Bronchial epithelial cell (primary cell): ENCODE data around the gene LAPTM5. TPM values are rescaled to one million over a fixed set of nuclear protein-coding genes. Genes with fewer than 3 reads are reported as not detected.
A peak's percentile ranks its signal among the peaks of the same experiment; 100 is the strongest.

Experiments used
- DNase-seq: peaks from one replicate; pipeline ENCODE4 v3.0.0-alpha.2; 2010; ENCODE audit warnings: low read depth
- FAIRE-seq: peaks from 2 replicates; lab custom pipeline; 2011; peaks lifted over from hg19 to GRCh38; lab: Jason Lieb, UNC
- H3K27me3 ChIP-seq: 2 replicates; pipeline ENCODE4 v1.5.1; 2011; ENCODE audit warnings: low read length; ENCODE audit not compliant: control insufficient read depth, insufficient read depth
- H3K36me3 ChIP-seq: 2 replicates; pipeline ENCODE4 v1.5.1; 2011; ENCODE audit warnings: low read length; ENCODE audit not compliant: control insufficient read depth, insufficient read depth
- H3K4me3 ChIP-seq: 2 replicates; pipeline ENCODE4 v1.5.1; 2011; ENCODE audit warnings: mild to moderate bottlenecking, low read depth, low read length, control low read depth
- total RNA-seq: library from RNA; depleted of rRNA; stranded (reverse); fragments of >200 nt; gene quantifications from 2 replicates; pipeline ENCODE4 v1.2.1, GENCODE V29; 2014
- TF ChIP-seq, protein P1 (sequence below): IDR thresholded peaks from 2 replicates; pipeline ENCODE4 v1.5.1; 2011; ENCODE audit warnings: mild to moderate bottlenecking, moderate library complexity, low read length, control low read depth, inconsistent platforms; ENCODE audit not compliant: insufficient read depth, severe bottlenecking

Gene LAPTM5
- total RNA-seq, 1 donor from 2014 or later: under 0.01 TPM

DNA sequence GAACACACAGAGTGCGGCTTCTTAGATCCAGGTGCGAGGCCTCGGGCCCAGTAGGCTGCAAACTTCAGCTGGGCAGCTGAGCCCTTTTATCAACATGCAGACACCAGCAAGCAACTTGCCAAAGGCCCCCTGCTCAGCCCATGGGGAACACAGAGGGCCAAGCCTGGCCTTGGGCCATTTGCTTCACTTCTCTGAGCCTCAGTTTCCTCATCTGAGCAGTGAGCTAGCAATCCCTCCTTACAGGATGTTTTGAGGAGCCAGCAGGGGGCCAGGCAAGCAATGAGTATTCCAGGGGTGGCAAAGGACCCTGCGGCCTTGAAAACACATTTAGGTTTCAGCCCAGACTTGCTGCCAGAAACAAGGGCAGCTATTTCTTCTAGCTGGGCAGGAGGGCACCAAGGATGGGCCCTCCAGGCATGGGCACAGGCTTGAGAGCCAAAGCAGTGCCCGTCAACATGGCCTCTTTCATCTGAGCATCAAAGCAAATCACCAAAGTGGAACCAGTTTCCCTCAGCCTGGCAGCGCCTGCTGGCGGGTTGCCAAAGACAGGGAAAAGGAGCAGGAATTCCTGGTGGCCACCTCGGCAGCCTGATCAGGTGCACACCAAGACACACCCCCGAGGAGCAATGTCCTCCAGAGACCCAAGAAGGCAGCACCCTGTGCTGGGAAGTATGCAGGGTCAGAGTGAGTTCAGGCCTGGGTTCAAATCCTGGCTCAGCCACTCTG lies 35.6 kb downstream of the LAPTM5 start:
- Histone ChIP-seq H3K4me3 (no peak overlapping the region), H3K36me3 (peaks cover 4% of the 10 kb centered on the region), H3K27me3 (no peaks in the 10 kb centered on the region)
- TF ChIP-seq, protein P1, sequence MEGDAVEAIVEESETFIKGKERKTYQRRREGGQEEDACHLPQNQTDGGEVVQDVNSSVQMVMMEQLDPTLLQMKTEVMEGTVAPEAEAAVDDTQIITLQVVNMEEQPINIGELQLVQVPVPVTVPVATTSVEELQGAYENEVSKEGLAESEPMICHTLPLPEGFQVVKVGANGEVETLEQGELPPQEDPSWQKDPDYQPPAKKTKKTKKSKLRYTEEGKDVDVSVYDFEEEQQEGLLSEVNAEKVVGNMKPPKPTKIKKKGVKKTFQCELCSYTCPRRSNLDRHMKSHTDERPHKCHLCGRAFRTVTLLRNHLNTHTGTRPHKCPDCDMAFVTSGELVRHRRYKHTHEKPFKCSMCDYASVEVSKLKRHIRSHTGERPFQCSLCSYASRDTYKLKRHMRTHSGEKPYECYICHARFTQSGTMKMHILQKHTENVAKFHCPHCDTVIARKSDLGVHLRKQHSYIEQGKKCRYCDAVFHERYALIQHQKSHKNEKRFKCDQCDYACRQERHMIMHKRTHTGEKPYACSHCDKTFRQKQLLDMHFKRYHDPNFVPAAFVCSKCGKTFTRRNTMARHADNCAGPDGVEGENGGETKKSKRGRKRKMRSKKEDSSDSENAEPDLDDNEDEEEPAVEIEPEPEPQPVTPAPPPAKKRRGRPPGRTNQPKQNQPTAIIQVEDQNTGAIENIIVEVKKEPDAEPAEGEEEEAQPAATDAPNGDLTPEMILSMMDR: no peak
- FAIRE-seq (no peak), DNase-seq (no peak)

GRCh38 chr1:30721341-30721793 lies 36.2 kb downstream of the LAPTM5 start:
- TF ChIP-seq, protein P1: no peak
- Histone ChIP-seq H3K4me3 (no peak overlapping the region), H3K36me3 (peaks cover 4% of the 10 kb centered on the region), H3K27me3 (no peaks in the 10 kb centered on the region)
- DNase-seq (no peak), FAIRE-seq (no peak)

DNA sequence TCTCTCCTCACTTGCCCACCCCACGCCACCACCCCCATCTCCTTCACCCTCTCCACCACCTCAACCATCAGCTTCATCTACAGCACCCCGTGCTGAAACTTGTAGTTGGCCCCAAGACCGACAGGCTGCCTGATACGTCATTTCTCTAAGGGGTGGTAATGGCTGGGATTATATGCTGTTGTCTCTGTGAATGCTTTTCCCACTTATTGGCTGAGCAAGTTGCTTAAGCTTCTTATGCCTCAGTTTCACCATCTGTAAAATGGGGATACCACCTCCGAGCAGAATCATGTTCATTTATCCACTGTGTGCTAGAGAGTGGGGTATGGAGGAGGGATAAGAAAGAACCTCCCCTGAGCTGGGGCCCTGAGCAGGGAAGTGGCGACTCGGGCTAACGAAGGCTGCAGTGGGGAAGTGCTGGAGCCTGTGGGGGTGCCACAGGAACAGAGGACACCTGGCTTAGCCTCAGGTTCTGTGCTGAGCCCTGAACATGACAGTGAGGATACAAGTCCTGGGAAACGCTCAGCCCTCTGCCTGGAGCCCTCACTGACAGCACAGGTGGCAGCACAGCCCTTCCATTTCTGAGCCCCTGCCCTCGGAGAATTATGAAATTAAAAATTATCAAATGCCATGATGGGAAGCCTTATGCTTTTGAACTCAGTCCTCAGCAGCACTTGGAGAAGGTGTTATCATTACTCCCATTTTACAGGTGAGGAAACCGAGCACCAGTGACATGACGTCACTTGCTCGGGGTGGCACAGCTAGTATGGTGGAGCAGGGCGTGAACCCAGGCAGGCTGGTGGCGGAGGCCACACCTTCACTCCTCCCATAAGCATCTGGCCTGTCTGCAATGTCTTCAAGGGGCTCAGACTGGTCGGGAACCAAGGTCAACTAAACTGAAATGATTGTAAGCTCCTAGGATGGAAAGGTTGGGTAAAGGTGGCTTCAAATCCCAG lies 37.0 kb downstream of the LAPTM5 start:
- TF ChIP-seq, protein P1: no peak
- Histone ChIP-seq H3K36me3 (peaks cover 4% of the 10 kb centered on the region), H3K27me3 (no peaks in the 10 kb centered on the region), H3K4me3 (no peak overlapping the region)
- DNase-seq (no peak), FAIRE-seq (no peak)

DNA sequence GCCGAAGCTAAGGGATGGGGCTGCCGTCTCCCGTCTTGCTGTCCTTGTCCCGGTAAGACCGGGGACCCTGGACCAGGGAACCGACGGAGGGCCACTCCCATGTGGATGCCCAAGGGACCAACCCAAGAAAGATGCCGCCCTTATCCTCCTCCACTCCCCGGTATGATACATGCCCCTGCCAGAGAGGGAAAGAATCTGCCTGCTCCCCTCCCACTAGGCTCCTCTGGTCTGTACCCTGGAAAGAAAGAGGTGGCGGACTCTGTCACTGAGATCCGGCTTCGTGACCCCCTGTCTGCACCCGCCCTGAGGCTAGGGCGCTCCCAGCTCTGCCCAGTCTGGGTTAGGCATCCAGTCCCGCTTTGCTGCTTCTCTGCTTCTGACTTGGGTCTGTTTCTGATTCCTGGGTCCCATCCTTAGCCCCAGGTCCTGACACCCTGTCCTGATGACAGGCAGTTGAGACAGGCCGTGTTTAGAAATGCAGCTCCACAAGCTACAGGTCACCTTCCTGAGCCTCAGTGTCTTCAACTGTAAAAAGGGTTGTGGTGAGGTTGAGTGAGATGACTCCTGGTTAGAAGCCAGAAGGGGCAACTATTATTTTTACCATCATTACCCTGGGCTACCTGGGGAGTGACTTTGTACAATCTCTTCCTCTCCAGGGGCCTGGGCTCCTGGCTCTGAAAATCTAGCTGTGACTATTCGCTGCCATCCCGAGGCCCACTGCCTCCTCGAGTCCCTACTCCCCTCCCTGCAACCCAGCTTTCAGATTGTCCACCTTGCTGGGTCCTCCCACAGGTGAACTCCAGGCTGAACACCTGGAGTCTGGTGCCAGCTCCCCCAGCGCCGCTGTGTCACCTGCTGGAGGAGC lies 37.9 kb downstream of the LAPTM5 start:
- Histone ChIP-seq H3K36me3 (peaks cover 4% of the 10 kb centered on the region), H3K4me3 (peak overlapping the region; percentile 70), H3K27me3 (no peaks in the 10 kb centered on the region)
- TF ChIP-seq, protein P1: no peak
- FAIRE-seq: no peak
- peak; percentile 35 for DNase-seq

GRCh38 chr1:30718636-30719405 lies 38.8 kb downstream of the LAPTM5 start:
- Histone ChIP-seq H3K4me3 (peak overlapping the region; percentile 70), H3K36me3 (peaks cover 4% of the 10 kb centered on the region), H3K27me3 (no peaks in the 10 kb centered on the region)
- DNase-seq: peak; percentile 86
- TF ChIP-seq, protein P1: peak; percentile 95
- FAIRE-seq: no peak
